ENCODE measurements around the gene CFI.

The CFI gene

GRCh38 chr4:109730619-109731545 is 70.9 kb downstream of the CFI start:
- TF ChIP-seq CTCF (IDR thresholded peaks at IDR 0.05) (no peak), ZFX (IDR thresholded peaks at IDR 0.05; ENCODE audit: borderline replicate concordance) (no peak)
- peak overlapping the region; percentile 70 for H3K27ac ChIP-seq

GRCh38 chr4:109729718-109730618 is 71.8 kb downstream of the CFI start, which contains the start of gene PLA2G12A:
PLA2G12A (minus strand) TSS chr4:109730070; CDS start chr4:109729809, 261 bp downstream.
- TF ChIP-seq ZFX (IDR thresholded peaks at IDR 0.05; ENCODE audit: borderline replicate concordance): no peak
- TF ChIP-seq CTCF (IDR thresholded peaks at IDR 0.05): no peak
- H3K27ac ChIP-seq: peak within 1 kb of the TSS; percentile 70

- TF ChIP-seq ZFX (IDR thresholded peaks at IDR 0.05; ENCODE audit: borderline replicate concordance): no peak
- no peak for TF ChIP-seq CTCF (IDR thresholded peaks at IDR 0.05)
- H3K27ac ChIP-seq: peak overlapping the region; percentile 70
Observed at GRCh38 chr4:109729117-109729717, 72.6 kb downstream of the CFI start.

- no peak for TF ChIP-seq ZFX (IDR thresholded peaks at IDR 0.05; ENCODE audit: borderline replicate concordance)
- no peak for TF ChIP-seq CTCF (IDR thresholded peaks at IDR 0.05)
- H3K27ac ChIP-seq: no peak overlapping the region
Observed at GRCh38 chr4:109728385-109728784, 73.4 kb downstream of the CFI start.

- TF ChIP-seq ZFX (IDR thresholded peaks at IDR 0.05; ENCODE audit: borderline replicate concordance): no peak
- H3K27ac ChIP-seq: no peak overlapping the region
Observed at GRCh38 chr4:109723110-109723509, 78.7 kb downstream of the CFI start.

- no peak overlapping the region for H3K27ac ChIP-seq
- no peak for TF ChIP-seq ZFX (IDR thresholded peaks at IDR 0.05; ENCODE audit: borderline replicate concordance)
- TF ChIP-seq CTCF (IDR thresholded peaks at IDR 0.05): no peak
Observed at GRCh38 chr4:109722357-109722756, 79.4 kb downstream of the CFI start.

- no peak for TF ChIP-seq ZFX (IDR thresholded peaks at IDR 0.05; ENCODE audit: borderline replicate concordance)
- no peak for TF ChIP-seq CTCF (IDR thresholded peaks at IDR 0.05)
- no peak overlapping the region for H3K27ac ChIP-seq
Observed at GRCh38 chr4:109721033-109721432, 80.8 kb downstream of the CFI start.

Measured in 22Rv1 (cell line).